ENCODE results near the gene UROC1. TPM values are rescaled to one million over a fixed set of nuclear protein-coding genes. Genes with fewer than 3 reads are reported as not detected.
A peak's percentile ranks its signal among the peaks of the same experiment; 100 is the strongest.

The UROC1 gene
- total and polyA plus RNA-seq, 8 donors = 0.08 to 0.24 (median 0.13) TPM; not detected in 3

DNA sequence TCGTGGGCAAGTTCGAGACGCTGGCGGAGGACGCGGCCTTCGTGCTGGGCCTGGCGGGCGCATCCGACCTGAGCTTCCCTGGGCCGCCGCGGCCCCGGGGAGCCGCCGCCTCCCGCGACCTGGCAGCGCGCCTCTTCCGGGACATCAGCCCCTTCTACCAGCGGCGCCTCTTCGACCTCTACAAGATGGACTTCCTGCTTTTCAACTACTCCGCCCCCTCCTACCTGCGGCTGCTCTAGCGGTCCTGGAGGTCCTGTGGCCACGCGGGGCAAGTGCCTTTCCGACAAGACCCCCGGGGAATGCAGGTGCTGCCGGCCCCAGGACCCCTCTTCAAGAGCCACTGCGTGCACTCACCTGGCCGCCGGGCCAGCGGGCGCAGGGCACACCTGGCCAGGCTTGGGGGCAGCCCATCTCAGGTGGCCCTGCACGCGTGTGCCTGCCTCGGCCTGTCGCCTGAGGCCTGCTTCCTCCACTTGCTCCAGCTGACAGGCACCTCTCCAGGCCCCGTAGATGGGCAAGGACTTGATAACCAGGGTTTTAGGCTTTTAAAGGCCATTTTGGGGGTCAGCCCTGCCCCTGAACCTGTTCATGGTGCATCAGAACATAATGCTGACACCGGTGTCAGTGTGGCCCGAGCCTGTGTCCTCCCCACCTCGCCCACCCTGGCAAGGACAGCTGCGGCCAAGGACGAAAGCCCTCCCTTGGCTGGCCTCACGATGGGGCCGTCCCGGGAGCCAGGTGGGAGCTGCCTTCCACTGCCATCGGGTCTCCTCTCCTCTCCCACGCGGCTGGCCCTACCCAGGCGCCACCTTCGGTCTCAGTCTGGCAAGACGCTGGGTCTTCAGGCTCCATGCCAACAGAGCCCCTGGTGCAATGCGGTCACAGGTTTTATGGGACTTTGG is 25.0 kb upstream of the UROC1 start:
- DNase-seq (peak in 2 of 4 donors; percentile 29 to 72), ATAC-seq (no peak)
- peaks cover 0 to 16% of the 10 kb centered on the region in 2 donors for H3K4me1 ChIP-seq
- H3K9me3 ChIP-seq = no peaks in the 10 kb centered on the region
- H3K27me3 ChIP-seq = peaks cover 12 to 33% of the 10 kb centered on the region in 2 donors
- TF ChIP-seq, protein P1, sequence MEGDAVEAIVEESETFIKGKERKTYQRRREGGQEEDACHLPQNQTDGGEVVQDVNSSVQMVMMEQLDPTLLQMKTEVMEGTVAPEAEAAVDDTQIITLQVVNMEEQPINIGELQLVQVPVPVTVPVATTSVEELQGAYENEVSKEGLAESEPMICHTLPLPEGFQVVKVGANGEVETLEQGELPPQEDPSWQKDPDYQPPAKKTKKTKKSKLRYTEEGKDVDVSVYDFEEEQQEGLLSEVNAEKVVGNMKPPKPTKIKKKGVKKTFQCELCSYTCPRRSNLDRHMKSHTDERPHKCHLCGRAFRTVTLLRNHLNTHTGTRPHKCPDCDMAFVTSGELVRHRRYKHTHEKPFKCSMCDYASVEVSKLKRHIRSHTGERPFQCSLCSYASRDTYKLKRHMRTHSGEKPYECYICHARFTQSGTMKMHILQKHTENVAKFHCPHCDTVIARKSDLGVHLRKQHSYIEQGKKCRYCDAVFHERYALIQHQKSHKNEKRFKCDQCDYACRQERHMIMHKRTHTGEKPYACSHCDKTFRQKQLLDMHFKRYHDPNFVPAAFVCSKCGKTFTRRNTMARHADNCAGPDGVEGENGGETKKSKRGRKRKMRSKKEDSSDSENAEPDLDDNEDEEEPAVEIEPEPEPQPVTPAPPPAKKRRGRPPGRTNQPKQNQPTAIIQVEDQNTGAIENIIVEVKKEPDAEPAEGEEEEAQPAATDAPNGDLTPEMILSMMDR (IDR thresholded peaks at IDR 0.05) = no peak
- no peaks in the 10 kb centered on the region for H3K36me3 ChIP-seq
- intact Hi-C loops (cut with DNase I) = no loop called here
- no peak overlapping the region for H3K4me3 ChIP-seq
- H3K27ac ChIP-seq = no peak overlapping the region

GRCh38 chr3:126541628-126542339 is 24.2 kb upstream of the UROC1 start:
- Histone ChIP-seq H3K4me1 (peaks cover 0 to 16% of the 10 kb centered on the region in 2 donors), H3K27ac (no peak overlapping the region), H3K4me3 (no peak overlapping the region), H3K36me3 (no peaks in the 10 kb centered on the region), H3K9me3 (no peaks in the 10 kb centered on the region), H3K27me3 (peaks cover 12 to 34% of the 10 kb centered on the region in 2 donors)
- DNase-seq (peak in 2 of 4 donors; percentile 30 to 81), ATAC-seq (no peak)
- intact Hi-C loops (cut with DNase I) = no loop called here
- TF ChIP-seq, protein P1 (IDR thresholded peaks at IDR 0.05) = no peak

DNA sequence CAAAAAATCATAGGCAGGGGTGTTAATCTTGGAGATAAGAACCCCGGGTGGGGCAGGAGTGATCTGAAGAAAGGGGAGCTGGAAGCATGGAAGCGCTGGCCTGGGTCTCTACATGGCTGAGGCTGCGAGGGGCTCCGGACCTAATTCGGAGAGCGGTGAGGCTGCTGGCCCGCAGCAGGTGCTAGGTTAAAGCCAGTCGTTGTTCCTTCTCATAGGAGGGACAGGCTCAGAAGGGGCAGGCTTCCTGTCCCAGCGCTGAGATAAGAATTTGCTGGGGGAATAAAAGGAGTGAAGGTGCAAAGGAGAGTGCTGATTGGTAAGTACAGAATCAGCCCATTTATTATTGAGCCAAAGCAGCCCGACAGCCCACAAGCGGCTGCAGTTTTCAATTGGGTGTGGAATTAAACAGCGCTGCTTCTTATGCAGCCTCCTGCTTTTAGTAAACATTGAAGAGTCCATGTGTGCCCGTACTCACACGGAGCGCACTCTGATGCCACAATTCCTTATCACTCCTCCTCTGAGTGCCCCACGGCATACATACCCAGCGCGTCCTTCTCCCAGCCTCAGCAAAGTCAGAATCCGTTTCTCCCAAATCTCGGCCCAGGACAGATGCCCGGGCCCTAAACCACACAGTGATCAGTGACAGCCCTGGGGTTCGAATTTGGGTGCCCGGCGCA is 23.5 kb upstream of the UROC1 start:
- Histone ChIP-seq H3K4me3 (no peak overlapping the region), H3K27me3 (peaks cover 12 to 34% of the 10 kb centered on the region in 2 donors), H3K9me3 (no peaks in the 10 kb centered on the region), H3K4me1 (peaks cover 0 to 16% of the 10 kb centered on the region in 2 donors), H3K27ac (peak overlapping the region in 1 of 2 donors; percentile 68), H3K36me3 (no peaks in the 10 kb centered on the region)
- intact Hi-C loops (cut with DNase I) = no loop called here
- DNase-seq = peak in 2 of 4 donors; percentile 25 to 73
- TF ChIP-seq, protein P1 (IDR thresholded peaks at IDR 0.05) = no peak
- ATAC-seq = no peak

- peaks cover 12 to 34% of the 10 kb centered on the region in 2 donors for H3K27me3 ChIP-seq
- H3K4me1 ChIP-seq = peaks cover 0 to 16% of the 10 kb centered on the region in 2 donors
- TF ChIP-seq, protein P1 (IDR thresholded peaks at IDR 0.05) = no peak
- ATAC-seq (peak; percentile 59), DNase-seq (peak in 2 of 4 donors; percentile 39 to 65)
- H3K36me3 ChIP-seq = no peaks in the 10 kb centered on the region
- no peaks in the 10 kb centered on the region for H3K9me3 ChIP-seq
- H3K4me3 ChIP-seq = no peak overlapping the region
- H3K27ac ChIP-seq = peak overlapping the region in 1 of 2 donors; percentile 68
- intact Hi-C loops (cut with DNase I) = no loop called here
Observed at GRCh38 chr3:126540342-126540849, 22.8 kb upstream of the UROC1 start.
